Fibroblast of lung (primary cell): ENCODE data around the gene ANTXRL.

Source experiments
- CTCF ChIP-seq, 2 donors: IDR thresholded peaks in 1 of 2; conservative IDR thresholded peaks in 1 of 2; 1 replicate in 1 of 2; 2 replicates in 1 of 2; pipeline ENCODE4 v1.5.1; 2011 to 2012; ENCODE audit warnings: low read length in 2 of 2, control low read depth in 1 of 2, inconsistent platforms in 1 of 2, low read depth in 1 of 2, mild to moderate bottlenecking in 1 of 2
- EZH2 ChIP-seq: IDR thresholded peaks from 2 replicates; pipeline ENCODE4 v1.5.1; 2012; ENCODE audit warnings: low read length, control low read depth, mild to moderate bottlenecking; ENCODE audit errors: missing control alignments

- TF ChIP-seq CTCF (conservative IDR thresholded peaks at IDR 0.05 in 1 of 2, IDR thresholded peaks at IDR 0.05 in 1 of 2; ENCODE audit: low read depth in 1 of 2, low read length in 2 of 2): no peak
- TF ChIP-seq EZH2: no peak
Measured at GRCh38 chr10:46323176-46323575, 36.4 kb downstream of the ANTXRL start.
